Activated CD8-positive, alpha-beta T cell treated with anti-CD3 and anti-CD28 coated beads for 36 hours (primary cell): ENCODE results near the gene CALCB. TPM values are rescaled to one million over a fixed set of nuclear protein-coding genes. Genes with fewer than 3 reads are reported as not detected.

Experiments used
- ATAC-seq: fragments of 200-7000 bp; cut with Tn5 transposase; one replicate; pipeline ENCODE4 v1.10.0; 2021; ENCODE audit warnings: mild to moderate bottlenecking, moderate library complexity
- CTCF ChIA-PET: fragments of 350-600 bp; sonication (Branson Sonifier 250); formaldehyde crosslinking; loops from one replicate; lab custom pipeline; 2021; ENCODE audit warnings: antibody characterized with exemption; lab: Charles Lee
- POLR2A ChIA-PET: fragments of 350-600 bp; sonication (Branson Sonifier 250); formaldehyde crosslinking; loops from one replicate; lab custom pipeline; 2021; ENCODE audit warnings: antibody characterized with exemption; lab: Charles Lee
- DNase-seq: peaks from one replicate; pipeline ENCODE4 v3.0.0-alpha.2; 2020
- H3K27ac Mint-ChIP-seq: one replicate; pipeline ENCODE4 v1.8.0; 2021; ENCODE audit warnings: mild to moderate bottlenecking, mixed read lengths
- H3K27me3 Mint-ChIP-seq: one replicate; pipeline ENCODE4 v1.8.0; 2021; ENCODE audit warnings: mixed read lengths
- H3K36me3 Mint-ChIP-seq: one replicate; pipeline ENCODE4 v1.8.0; 2021; ENCODE audit warnings: low read depth, mixed read lengths
- H3K4me1 Mint-ChIP-seq: one replicate; pipeline ENCODE4 v1.8.0; 2021; ENCODE audit warnings: low read depth, mixed read lengths
- H3K4me3 Mint-ChIP-seq: one replicate; pipeline ENCODE4 v1.8.0; 2021; ENCODE audit warnings: mild to moderate bottlenecking, moderate library complexity, mixed read lengths
- H3K9me3 Mint-ChIP-seq: one replicate; pipeline ENCODE4 v1.8.0; 2021; ENCODE audit warnings: mixed read lengths
- intact Hi-C: fragments of 100-400 bp; cut with micrococcal nuclease; formaldehyde crosslinking; loops from one replicate; pipeline ENCODE4 v1.10.0; 2022
- total RNA-seq, 2 experiments: library from RNA; stranded (reverse); gene quantifications; one replicate each; pipeline ENCODE4 v1.2.3, GENCODE V29; 2021
- TF ChIP-seq, protein P1 (sequence below): fragments of 200-600 bp; IDR thresholded peaks from one replicate; pipeline ENCODE4 v1.8.0; 2022; ENCODE audit warnings: antibody characterized with exemption, mild to moderate bottlenecking

The CALCB gene
- total RNA-seq, 2 experiments from 2014 or later: 3.9 to 4.7 TPM

DNA sequence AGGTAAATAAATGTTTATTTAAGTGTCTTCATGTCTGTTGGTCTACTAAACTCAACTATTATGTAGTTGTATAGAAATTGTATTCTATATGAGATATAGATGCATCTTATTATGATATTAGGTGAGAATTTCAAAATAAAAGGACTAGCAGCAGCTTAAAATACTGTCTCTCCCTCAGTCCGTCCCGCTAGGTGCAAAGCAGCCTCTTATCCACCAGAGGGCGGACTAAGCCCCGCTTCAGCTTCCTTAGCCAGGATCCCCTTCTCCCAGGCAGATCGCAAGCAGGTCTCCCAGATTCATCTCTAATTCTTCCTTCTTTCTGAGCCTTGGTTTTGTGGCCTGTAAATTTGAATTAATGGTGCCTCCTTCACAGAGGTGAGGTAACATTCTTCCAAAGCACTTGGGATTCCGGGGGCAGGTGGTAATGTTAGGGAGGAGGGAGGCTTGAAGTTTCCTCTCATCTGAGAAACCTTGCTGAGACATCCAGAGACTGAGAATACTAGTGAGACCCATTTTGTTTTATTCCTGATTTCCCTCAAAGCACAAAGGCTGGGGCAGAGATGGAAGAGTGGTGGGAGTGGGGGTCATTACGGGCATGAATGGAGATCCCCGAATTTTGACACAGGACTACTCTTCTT, 27.8 kb downstream of the CALCB start:
- TF ChIP-seq, protein P1, sequence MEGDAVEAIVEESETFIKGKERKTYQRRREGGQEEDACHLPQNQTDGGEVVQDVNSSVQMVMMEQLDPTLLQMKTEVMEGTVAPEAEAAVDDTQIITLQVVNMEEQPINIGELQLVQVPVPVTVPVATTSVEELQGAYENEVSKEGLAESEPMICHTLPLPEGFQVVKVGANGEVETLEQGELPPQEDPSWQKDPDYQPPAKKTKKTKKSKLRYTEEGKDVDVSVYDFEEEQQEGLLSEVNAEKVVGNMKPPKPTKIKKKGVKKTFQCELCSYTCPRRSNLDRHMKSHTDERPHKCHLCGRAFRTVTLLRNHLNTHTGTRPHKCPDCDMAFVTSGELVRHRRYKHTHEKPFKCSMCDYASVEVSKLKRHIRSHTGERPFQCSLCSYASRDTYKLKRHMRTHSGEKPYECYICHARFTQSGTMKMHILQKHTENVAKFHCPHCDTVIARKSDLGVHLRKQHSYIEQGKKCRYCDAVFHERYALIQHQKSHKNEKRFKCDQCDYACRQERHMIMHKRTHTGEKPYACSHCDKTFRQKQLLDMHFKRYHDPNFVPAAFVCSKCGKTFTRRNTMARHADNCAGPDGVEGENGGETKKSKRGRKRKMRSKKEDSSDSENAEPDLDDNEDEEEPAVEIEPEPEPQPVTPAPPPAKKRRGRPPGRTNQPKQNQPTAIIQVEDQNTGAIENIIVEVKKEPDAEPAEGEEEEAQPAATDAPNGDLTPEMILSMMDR: peak; percentile 94
- no peak overlapping the region for H3K4me3 Mint-ChIP-seq
- H3K4me1 Mint-ChIP-seq: no peaks in the 10 kb centered on the region
- no peaks in the 10 kb centered on the region for H3K9me3 Mint-ChIP-seq
- peak; percentile 82 for ATAC-seq
- no peak overlapping the region for H3K27ac Mint-ChIP-seq
- no peaks in the 10 kb centered on the region for H3K36me3 Mint-ChIP-seq
- ChIA-PET POLR2A (interaction anchor here (1.4 kb wide), 1 partner anchor 9 kb away, joined by 5 read pairs; no protein-coding TSS in a partner anchor), CTCF (interaction anchor here (0.6 to 5.8 kb wide), 37 partner anchors 10 to 194 kb away, joined by 3 to 93 read pairs (median 4); no protein-coding TSS in a partner anchor)
- intact Hi-C loops: loop anchor here (1.0 to 2.0 kb wide), 2 partner anchors 58 to 107 kb away; no protein-coding TSS in a partner anchor
- peak; percentile 73 for DNase-seq
- peaks cover 9% of the 10 kb centered on the region for H3K27me3 Mint-ChIP-seq

DNA sequence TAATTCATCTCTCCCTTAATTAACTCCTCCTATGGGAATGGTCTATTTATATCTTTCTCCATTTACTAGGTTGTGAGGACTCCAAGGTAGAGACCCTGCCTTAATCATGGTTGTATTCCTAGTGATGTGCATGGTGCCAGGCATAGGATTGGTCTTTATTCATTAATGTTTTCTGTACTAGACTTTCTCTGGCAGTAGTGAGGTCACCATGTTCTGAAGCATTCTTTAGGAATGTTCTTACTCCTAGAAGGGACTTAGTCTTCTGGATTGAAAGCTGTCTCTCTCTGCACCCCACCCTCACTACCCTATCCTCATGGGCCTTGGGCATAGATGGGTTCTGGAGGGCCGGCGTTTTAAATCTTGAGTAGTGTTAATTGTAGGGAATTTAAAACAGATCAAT, 30.8 kb downstream of the CALCB start:
- ChIA-PET CTCF (interaction anchor here (1.3 to 1.5 kb wide), 2 partner anchors 104 to 129 kb away, joined by 4 to 5 read pairs; no protein-coding TSS in a partner anchor), POLR2A (interaction anchor here (0.5 kb wide), 1 partner anchor 604 kb away, joined by 3 read pairs; no protein-coding TSS in a partner anchor)
- Mint-ChIP-seq H3K4me3 (no peak overlapping the region), H3K27ac (no peak overlapping the region), H3K36me3 (no peaks in the 10 kb centered on the region), H3K9me3 (no peaks in the 10 kb centered on the region), H3K27me3 (peaks cover 2% of the 10 kb centered on the region), H3K4me1 (no peaks in the 10 kb centered on the region)
- no peak for ATAC-seq
- TF ChIP-seq, protein P1: no peak
- no peak for DNase-seq
- intact Hi-C loops: no loop called here

DNA sequence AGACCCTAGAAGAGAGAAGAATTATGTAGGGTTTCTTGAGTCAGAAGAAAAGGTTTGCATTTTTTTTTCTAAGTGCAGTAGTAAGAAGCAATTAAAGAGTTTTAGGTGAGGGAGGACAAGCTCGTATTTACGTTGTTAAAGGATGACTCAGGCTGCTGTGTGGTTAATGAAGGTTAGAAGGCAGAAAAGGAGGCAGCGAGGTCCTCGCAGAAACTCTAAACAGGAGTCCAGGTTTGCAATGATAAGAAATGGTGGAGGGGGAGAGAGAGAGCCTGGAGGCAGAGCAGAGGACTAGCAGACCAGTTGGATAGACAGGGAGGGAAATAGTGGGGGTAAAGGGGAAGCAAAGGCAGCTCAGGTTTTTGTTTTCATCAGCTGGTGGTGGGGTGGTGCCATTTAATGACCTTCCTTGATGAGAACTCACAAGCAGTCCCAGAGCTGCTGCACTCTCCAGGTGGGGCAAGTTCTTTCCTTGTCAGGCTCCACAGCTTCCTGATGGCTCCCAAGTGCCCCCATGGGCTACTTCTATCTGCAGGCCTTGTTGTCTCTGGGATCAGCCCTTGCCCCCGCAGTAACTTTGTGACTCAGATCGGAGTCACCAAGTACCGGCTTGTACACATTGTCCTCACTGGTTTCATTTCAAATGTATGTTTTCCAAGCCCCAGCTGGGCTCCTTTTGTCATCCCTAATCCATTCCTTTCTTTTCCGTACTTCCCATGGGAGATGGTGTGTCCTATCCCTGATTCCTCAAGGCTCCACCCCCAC, 33.0 kb downstream of the CALCB start:
- H3K27me3 Mint-ChIP-seq: no peaks in the 10 kb centered on the region
- no peak for DNase-seq
- H3K27ac Mint-ChIP-seq: no peak overlapping the region
- no peaks in the 10 kb centered on the region for H3K4me1 Mint-ChIP-seq
- no peaks in the 10 kb centered on the region for H3K36me3 Mint-ChIP-seq
- no peaks in the 10 kb centered on the region for H3K9me3 Mint-ChIP-seq
- no peak for ATAC-seq
- no peak overlapping the region for H3K4me3 Mint-ChIP-seq
- TF ChIP-seq, protein P1: no peak
- CTCF ChIA-PET: interaction anchor here (1.1 to 1.7 kb wide), 3 partner anchors 11 to 39 kb away, joined by 3 to 4 read pairs (median 3); no protein-coding TSS in a partner anchor
- POLR2A ChIA-PET: no interaction called here
- intact Hi-C loops: no loop called here

DNA sequence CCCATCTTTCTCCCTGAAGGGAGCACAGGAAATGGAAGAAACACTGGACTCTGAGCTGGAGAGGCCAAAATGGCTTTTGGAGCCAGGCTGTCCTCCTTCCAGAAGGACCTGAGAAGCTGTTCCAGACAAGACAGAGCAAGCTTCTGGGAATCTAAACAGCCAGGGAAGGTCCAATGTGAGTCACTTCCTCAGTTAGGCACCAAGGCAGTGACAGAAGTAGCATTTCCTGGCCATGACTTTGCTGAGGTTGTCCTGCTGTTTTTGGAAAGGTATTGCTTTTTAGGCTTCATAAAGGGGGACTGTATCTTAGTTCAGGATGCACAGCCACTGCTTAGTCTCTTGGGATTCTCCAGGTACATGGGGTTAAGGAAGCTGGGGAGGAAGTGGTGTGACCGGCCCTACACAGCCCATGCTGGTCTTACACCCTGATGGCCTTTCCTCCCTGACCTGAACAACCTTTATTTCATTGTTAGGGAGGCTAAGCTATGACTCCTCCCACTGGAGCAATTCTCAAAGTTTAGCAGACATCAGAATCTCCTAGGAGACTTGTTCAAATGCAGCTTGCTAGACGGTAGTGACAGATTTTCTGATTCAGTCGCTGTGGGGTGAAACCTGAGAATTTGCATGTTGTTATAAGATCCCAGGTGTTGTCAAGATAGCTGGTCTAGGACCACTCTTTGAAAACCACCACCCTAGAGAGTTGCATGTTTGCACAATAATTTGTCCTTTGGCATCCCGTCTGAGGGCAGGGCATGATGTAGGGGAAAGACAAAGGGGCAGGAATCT, 34.5 kb downstream of the CALCB start:
- no peaks in the 10 kb centered on the region for H3K27me3 Mint-ChIP-seq
- ChIA-PET POLR2A (no interaction called here), CTCF (interaction anchor here (1.4 kb wide), 1 partner anchor 37 kb away, joined by 3 read pairs; no protein-coding TSS in a partner anchor)
- H3K4me3 Mint-ChIP-seq: no peak overlapping the region
- TF ChIP-seq, protein P1: no peak
- ATAC-seq (no peak), DNase-seq (no peak)
- no peaks in the 10 kb centered on the region for H3K9me3 Mint-ChIP-seq
- H3K36me3 Mint-ChIP-seq: no peaks in the 10 kb centered on the region
- no peak overlapping the region for H3K27ac Mint-ChIP-seq
- intact Hi-C loops: no loop called here
- no peaks in the 10 kb centered on the region for H3K4me1 Mint-ChIP-seq
